WTC11 (cell line): Measurements from ENCODE around the gene SPOCK1.

ENCODE experiments used
- IRF2 ChIP-seq: sonication (generic); formaldehyde crosslinking; IDR thresholded peaks from 2 replicates; pipeline ENCODE4 v1.8.0; 2022; ENCODE audit warnings: low read depth, missing genetic modification reagents, borderline replicate concordance
- JUN ChIP-seq: sonication (generic); formaldehyde crosslinking; IDR thresholded peaks from 2 replicates; pipeline ENCODE4 v1.8.0; 2023; ENCODE audit warnings: mild to moderate bottlenecking, missing genetic modification reagents
- NR2C2 ChIP-seq: sonication (generic); formaldehyde crosslinking; IDR thresholded peaks from 2 replicates; pipeline ENCODE4 v1.8.0; 2022; ENCODE audit warnings: mild to moderate bottlenecking, missing genetic modification reagents
- TCF7 ChIP-seq: sonication (generic); formaldehyde crosslinking; IDR thresholded peaks from 2 replicates; pipeline ENCODE4 v1.8.0; 2022; ENCODE audit warnings: mild to moderate bottlenecking, low read depth, missing genetic modification reagents, moderate library complexity
- ZNF232 ChIP-seq: sonication (generic); formaldehyde crosslinking; IDR thresholded peaks from 2 replicates; pipeline ENCODE4 v1.8.0; 2022; ENCODE audit warnings: mild to moderate bottlenecking, missing genetic modification reagents
- TF ChIP-seq, protein P1 (sequence below): sonication (generic); formaldehyde crosslinking; IDR thresholded peaks from 2 replicates; pipeline ENCODE4 v1.8.0; 2022; ENCODE audit warnings: mild to moderate bottlenecking, missing genetic modification reagents
- TF ChIP-seq, protein P2 (sequence below): fragments of 200-600 bp; IDR thresholded peaks from 2 replicates; pipeline ENCODE4 v1.8.0; 2022; ENCODE audit warnings: antibody characterized with exemption
- TF ChIP-seq, protein P3 (sequence below): sonication (generic); formaldehyde crosslinking; IDR thresholded peaks from 2 replicates; pipeline ENCODE4 v1.8.0; 2022; ENCODE audit warnings: mild to moderate bottlenecking, missing genetic modification reagents
- TF ChIP-seq, protein P4 (sequence below): sonication (generic); formaldehyde crosslinking; IDR thresholded peaks from 2 replicates; pipeline ENCODE4 v1.8.1; 2023; ENCODE audit warnings: mild to moderate bottlenecking, missing genetic modification reagents, moderate library complexity
- TF ChIP-seq, protein P5 (sequence below): sonication (generic); formaldehyde crosslinking; IDR thresholded peaks from 2 replicates; pipeline ENCODE4 v1.8.1; 2022; ENCODE audit warnings: low read depth, missing genetic modification reagents, borderline replicate concordance
- TF ChIP-seq, protein P6 (sequence below): sonication (generic); formaldehyde crosslinking; conservative IDR thresholded peaks from 2 replicates; pipeline ENCODE4 v1.8.1; 2022; ENCODE audit warnings: mild to moderate bottlenecking, missing genetic modification reagents

DNA sequence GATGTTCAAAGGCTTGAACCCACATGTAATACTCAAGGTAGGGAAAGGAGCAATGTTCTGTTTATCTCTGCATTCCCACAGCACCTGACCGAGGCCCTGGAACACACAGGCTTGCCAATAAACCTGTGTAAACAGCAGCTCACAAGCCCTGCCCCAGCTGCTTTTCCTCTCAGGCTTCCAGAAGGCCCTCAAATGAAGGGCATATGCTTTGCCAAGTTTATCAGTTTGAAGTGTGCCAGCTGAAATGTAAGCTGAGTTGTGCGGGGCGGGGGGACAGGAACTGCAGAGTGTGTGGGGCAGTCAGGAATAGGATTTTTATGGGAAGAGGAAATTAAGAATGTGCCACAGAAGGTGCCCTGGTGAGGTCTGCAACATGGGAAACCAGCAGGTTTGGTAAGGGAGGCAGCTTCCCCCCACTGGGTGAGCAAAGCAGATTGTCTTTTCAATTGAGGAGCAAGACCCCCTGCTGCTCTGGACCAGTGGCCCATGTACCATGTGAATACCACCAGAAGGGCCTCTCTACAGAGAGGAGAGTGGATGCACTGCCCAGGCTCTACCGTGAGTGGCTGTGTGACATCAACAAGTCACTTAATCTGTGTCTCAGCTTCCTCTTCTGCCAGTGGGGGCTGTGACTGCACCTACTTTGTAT lies 194.8 kb downstream of the SPOCK1 start:
- TF ChIP-seq, protein P1, sequence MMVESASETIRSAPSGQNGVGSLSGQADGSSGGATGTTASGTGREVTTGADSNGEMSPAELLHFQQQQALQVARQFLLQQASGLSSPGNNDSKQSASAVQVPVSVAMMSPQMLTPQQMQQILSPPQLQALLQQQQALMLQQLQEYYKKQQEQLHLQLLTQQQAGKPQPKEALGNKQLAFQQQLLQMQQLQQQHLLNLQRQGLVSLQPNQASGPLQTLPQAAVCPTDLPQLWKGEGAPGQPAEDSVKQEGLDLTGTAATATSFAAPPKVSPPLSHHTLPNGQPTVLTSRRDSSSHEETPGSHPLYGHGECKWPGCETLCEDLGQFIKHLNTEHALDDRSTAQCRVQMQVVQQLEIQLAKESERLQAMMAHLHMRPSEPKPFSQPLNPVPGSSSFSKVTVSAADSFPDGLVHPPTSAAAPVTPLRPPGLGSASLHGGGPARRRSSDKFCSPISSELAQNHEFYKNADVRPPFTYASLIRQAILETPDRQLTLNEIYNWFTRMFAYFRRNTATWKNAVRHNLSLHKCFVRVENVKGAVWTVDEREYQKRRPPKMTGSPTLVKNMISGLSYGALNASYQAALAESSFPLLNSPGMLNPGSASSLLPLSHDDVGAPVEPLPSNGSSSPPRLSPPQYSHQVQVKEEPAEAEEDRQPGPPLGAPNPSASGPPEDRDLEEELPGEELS, result no peak
- TF ChIP-seq, protein P2, sequence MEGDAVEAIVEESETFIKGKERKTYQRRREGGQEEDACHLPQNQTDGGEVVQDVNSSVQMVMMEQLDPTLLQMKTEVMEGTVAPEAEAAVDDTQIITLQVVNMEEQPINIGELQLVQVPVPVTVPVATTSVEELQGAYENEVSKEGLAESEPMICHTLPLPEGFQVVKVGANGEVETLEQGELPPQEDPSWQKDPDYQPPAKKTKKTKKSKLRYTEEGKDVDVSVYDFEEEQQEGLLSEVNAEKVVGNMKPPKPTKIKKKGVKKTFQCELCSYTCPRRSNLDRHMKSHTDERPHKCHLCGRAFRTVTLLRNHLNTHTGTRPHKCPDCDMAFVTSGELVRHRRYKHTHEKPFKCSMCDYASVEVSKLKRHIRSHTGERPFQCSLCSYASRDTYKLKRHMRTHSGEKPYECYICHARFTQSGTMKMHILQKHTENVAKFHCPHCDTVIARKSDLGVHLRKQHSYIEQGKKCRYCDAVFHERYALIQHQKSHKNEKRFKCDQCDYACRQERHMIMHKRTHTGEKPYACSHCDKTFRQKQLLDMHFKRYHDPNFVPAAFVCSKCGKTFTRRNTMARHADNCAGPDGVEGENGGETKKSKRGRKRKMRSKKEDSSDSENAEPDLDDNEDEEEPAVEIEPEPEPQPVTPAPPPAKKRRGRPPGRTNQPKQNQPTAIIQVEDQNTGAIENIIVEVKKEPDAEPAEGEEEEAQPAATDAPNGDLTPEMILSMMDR, result no peak
- TF ChIP-seq, protein P3, sequence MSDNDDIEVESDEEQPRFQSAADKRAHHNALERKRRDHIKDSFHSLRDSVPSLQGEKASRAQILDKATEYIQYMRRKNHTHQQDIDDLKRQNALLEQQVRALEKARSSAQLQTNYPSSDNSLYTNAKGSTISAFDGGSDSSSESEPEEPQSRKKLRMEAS (CRISPR knock-in tag), result no peak
- no peak for TF ChIP-seq ZNF232 (CRISPR knock-in tag)
- no peak for TF ChIP-seq JUN (CRISPR knock-in tag)
- TF ChIP-seq, protein P4, sequence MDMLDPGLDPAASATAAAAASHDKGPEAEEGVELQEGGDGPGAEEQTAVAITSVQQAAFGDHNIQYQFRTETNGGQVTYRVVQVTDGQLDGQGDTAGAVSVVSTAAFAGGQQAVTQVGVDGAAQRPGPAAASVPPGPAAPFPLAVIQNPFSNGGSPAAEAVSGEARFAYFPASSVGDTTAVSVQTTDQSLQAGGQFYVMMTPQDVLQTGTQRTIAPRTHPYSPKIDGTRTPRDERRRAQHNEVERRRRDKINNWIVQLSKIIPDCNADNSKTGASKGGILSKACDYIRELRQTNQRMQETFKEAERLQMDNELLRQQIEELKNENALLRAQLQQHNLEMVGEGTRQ, result no peak
- TF ChIP-seq, protein P5, sequence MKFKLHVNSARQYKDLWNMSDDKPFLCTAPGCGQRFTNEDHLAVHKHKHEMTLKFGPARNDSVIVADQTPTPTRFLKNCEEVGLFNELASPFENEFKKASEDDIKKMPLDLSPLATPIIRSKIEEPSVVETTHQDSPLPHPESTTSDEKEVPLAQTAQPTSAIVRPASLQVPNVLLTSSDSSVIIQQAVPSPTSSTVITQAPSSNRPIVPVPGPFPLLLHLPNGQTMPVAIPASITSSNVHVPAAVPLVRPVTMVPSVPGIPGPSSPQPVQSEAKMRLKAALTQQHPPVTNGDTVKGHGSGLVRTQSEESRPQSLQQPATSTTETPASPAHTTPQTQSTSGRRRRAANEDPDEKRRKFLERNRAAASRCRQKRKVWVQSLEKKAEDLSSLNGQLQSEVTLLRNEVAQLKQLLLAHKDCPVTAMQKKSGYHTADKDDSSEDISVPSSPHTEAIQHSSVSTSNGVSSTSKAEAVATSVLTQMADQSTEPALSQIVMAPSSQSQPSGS (CRISPR knock-in tag), result no peak
- TF ChIP-seq IRF2 (CRISPR knock-in tag), result no peak
- no peak for TF ChIP-seq NR2C2 (CRISPR knock-in tag)
- TF ChIP-seq TCF7, result no peak
- TF ChIP-seq, protein P6, sequence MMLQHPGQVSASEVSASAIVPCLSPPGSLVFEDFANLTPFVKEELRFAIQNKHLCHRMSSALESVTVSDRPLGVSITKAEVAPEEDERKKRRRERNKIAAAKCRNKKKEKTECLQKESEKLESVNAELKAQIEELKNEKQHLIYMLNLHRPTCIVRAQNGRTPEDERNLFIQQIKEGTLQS, result no peak
